ENCODE measurements around the gene MRPS14. TPM values are rescaled to one million over a fixed set of nuclear protein-coding genes. Genes with fewer than 3 reads are reported as not detected.

MRPS14 gene
- 46.2 TPM for polyA plus RNA-seq (2013, experiment 1 of 2)
- polyA plus RNA-seq (2013, experiment 2 of 2), result 48.1 TPM

DNA sequence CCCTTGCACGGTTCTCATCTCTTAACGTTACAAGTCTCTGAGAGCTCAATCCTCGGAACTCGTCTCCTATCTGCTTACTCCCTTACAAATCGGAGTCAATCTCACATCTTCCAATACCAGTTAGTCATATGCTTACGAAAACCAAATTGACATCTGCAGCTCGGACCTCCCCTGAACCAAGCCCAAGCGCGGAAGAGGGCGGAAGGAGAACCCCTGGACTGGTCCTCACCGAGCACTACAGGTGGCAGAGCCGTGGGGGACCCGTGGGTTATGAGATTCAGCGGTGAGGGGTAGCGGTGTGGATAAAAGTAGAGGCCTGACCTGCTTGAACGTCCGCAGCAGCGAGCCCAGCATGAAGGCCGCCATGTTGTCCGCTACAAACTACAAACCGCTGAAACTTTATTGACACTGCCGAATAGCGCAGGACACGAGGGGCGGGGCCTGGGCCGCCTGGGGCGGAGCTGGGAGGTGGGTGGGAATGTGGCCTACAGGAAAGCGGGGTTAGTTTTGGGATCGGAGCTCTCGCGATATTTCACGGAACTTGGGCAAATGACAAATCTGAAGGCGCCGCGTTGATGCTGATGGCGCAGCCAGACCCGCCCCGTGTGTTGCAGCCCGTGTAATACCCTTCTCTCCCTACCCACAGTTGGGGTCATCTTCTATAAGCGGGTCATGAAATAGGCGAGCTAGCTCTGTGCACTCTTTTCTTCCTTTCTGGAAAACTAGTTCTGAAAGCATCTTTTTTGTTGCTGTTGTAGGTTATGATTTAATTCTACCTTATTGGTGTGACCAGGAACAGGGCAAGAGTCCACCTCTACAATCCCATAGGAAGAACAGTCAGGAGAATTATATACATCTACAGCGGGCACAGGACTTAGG, at the start of gene MRPS14:
Gene MRPS14, minus strand, starts transcription at position 383 of the 879 bp plus-strand sequence. Its CDS starts 17 bp downstream, at position 366.
- no peak within 1 kb of the TSS for H3K27ac ChIP-seq (replicated peaks; ENCODE audit: low read length)
- no peaks in the 10 kb centered on the region for H3K4me1 ChIP-seq (ENCODE audit: control insufficient read depth in 2 of 2, insufficient read depth in 1 of 2, low read depth in 1 of 2, low read length in 2 of 2)
- H3K79me1 ChIP-seq (ENCODE audit: low read depth, low read length), result no peaks in the 10 kb centered on the region
- H3K4me3 ChIP-seq (ENCODE audit: low read length in 2 of 2), result peak within 1 kb of the TSS; percentile 85 to 95
- peaks cover 1 to 27% of the 10 kb centered on the region in 2 donors for H3K36me3 ChIP-seq (replicated peaks in 1 of 2; ENCODE audit: control insufficient read depth in 2 of 2, insufficient read depth in 2 of 2, low read length in 2 of 2)
- DNase-seq (ENCODE audit: low spot score), result peak; percentile 95
- peak within 1 kb of the TSS; percentile 93 for H3K18ac ChIP-seq (ENCODE audit: low read length)
- no peaks in the 10 kb centered on the region for H3K27me3 ChIP-seq (ENCODE audit: control insufficient read depth in 3 of 3, insufficient read depth in 3 of 3, low read depth in 1 of 3, low read length in 3 of 3)
- peak within 1 kb of the TSS; percentile 95 for H3K9ac ChIP-seq (ENCODE audit: low read depth, low read length, poor library complexity)
- WGBS, 2 donors (ENCODE audit: extremely low coverage in 2 of 2, insufficient read length in 2 of 2, insufficient replicate concordance in 1 of 2), result no CpG with 5 or more reads among the region's 42 CpGs
- no peak within 1 kb of the TSS for H2BK5ac ChIP-seq (ENCODE audit: low read length)
- peak within 1 kb of the TSS; percentile 83 for H3K4me2 ChIP-seq (ENCODE audit: insufficient read depth, low read length, poor library complexity, severe bottlenecking)
- H2BK120ac ChIP-seq (ENCODE audit: low read depth, low read length), result no peak within 1 kb of the TSS
- H4K8ac ChIP-seq (ENCODE audit: low read depth, low read length), result peak within 1 kb of the TSS; percentile 97
- no peak within 1 kb of the TSS for H3K14ac ChIP-seq (ENCODE audit: low read length)
- H3K4ac ChIP-seq (ENCODE audit: low read length), result no peak within 1 kb of the TSS
- H2AK5ac ChIP-seq (ENCODE audit: low read depth, low read length), result no peak within 1 kb of the TSS
- H2BK15ac ChIP-seq (ENCODE audit: low read length), result no peak within 1 kb of the TSS
- no peak within 1 kb of the TSS for H4K91ac ChIP-seq (ENCODE audit: low read depth, low read length, poor library complexity)
- no peaks in the 10 kb centered on the region for H3K9me3 ChIP-seq (replicated peaks in 1 of 2; ENCODE audit: control insufficient read depth in 2 of 2, insufficient read depth in 1 of 2, low read depth in 1 of 2, low read length in 2 of 2)
- no peak within 1 kb of the TSS for H2BK12ac ChIP-seq (ENCODE audit: low read length)
- H3K23ac ChIP-seq (ENCODE audit: low read depth, low read length, poor library complexity), result no peak within 1 kb of the TSS
- peak within 1 kb of the TSS; percentile 91 for H2AFZ ChIP-seq (ENCODE audit: low read length)

DNA sequence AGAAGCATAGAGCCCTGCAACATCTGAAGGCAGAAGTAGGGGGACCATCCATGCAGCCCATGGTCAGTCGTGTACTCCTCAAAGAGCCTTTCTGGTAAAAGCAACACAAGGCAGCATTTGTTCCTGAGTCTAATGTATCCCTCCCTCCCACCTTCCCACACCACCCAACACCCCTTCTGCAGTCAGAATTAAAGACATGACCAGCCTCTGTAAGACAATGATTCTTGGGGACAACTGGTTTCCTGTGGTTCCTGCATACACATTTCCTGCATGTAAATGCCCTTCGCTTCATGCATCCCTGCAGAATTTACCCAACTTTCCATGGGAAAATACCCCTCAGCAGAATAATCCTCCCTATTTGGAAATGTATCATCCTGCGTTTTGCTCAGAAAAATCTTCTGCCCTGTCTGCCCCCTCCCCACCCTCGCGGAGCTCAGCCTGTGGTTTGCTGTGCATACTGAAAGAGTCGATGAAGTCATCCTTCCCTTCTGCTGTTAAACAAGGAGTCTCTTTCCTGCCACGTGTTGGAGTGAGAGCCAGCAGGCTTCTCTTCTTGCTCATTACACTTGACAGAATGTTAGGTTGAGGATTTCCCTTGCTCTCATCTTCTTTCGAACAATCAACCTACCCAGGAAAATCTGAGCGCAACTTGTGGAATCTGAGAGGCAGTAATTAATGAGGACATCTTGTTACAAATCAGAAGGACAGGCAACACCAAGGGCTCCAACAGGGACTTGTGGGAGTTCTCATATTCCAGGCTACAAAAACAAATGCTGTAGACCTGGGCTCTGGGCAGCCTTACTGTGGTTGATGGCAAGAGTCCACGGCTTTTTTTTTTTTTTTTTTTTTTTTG, 49.1 kb upstream of the MRPS14 start:
- Histone ChIP-seq H3K14ac (ENCODE audit: low read length) (no peak overlapping the region), H2BK5ac (ENCODE audit: low read length) (no peak overlapping the region), H3K36me3 (replicated peaks in 1 of 2; ENCODE audit: control insufficient read depth in 2 of 2, insufficient read depth in 2 of 2, low read length in 2 of 2) (no peaks in the 10 kb centered on the region), H2BK12ac (ENCODE audit: low read length) (no peak overlapping the region), H2AK5ac (ENCODE audit: low read depth, low read length) (no peak overlapping the region), H3K23ac (ENCODE audit: low read depth, low read length, poor library complexity) (no peak overlapping the region), H3K4me3 (ENCODE audit: low read length in 2 of 2) (no peak overlapping the region), H3K4me2 (ENCODE audit: insufficient read depth, low read length, poor library complexity, severe bottlenecking) (no peak overlapping the region), H4K8ac (ENCODE audit: low read depth, low read length) (no peak overlapping the region), H3K4me1 (ENCODE audit: control insufficient read depth in 2 of 2, insufficient read depth in 1 of 2, low read depth in 1 of 2, low read length in 2 of 2) (peaks cover 4 to 10% of the 10 kb centered on the region in 2 donors), H3K9me3 (replicated peaks in 1 of 2; ENCODE audit: control insufficient read depth in 2 of 2, insufficient read depth in 1 of 2, low read depth in 1 of 2, low read length in 2 of 2) (no peaks in the 10 kb centered on the region), H3K4ac (ENCODE audit: low read length) (no peak overlapping the region), H3K27ac (replicated peaks; ENCODE audit: low read length) (no peak overlapping the region), H3K27me3 (ENCODE audit: control insufficient read depth in 3 of 3, insufficient read depth in 3 of 3, low read depth in 1 of 3, low read length in 3 of 3) (no peaks in the 10 kb centered on the region), H3K79me1 (ENCODE audit: low read depth, low read length) (no peaks in the 10 kb centered on the region), H3K9ac (ENCODE audit: low read depth, low read length, poor library complexity) (no peak overlapping the region), H2BK120ac (ENCODE audit: low read depth, low read length) (no peak overlapping the region), H4K91ac (ENCODE audit: low read depth, low read length, poor library complexity) (no peak overlapping the region), H2BK15ac (ENCODE audit: low read length) (no peak overlapping the region), H2AFZ (ENCODE audit: low read length) (peak overlapping the region; percentile 80), H3K18ac (ENCODE audit: low read length) (no peak overlapping the region)
- no CpG with 5 or more reads among the region's 10 CpGs for WGBS, 2 donors (ENCODE audit: extremely low coverage in 2 of 2, insufficient read length in 2 of 2, insufficient replicate concordance in 1 of 2)
- no peak for DNase-seq (ENCODE audit: low spot score)

DNA sequence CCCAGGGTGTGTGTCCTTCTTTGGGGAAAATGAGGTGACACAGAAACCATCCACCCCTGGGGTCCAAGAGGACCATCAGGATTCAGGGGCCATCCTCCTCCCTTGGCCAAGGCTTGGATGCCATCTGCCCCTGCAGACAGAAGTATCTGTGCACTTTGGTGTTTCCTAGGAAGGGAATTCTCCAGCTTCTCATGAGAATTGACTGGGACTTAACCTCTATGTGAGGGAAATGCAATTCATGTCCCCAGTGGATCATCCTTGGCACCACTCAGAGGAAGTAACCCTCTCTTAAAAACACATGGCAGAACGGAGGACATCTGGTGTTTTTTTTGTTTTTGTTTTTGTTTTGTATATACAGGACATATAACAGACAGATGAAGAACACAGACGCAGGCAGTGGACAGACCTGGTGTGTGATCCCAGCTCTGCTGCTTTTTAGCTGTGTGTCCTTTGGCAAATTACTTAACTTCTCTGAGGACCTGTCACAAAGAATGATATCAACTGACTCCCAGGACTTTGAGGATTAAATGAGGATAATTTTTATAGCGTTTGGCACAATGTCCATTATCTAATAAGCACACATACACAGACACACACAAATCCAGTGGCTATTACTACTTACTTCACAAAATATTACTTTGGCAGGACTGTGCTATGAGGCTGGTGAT, 48.2 kb upstream of the MRPS14 start:
- H2BK15ac ChIP-seq (ENCODE audit: low read length), result no peak overlapping the region
- H3K18ac ChIP-seq (ENCODE audit: low read length), result no peak overlapping the region
- no CpG with 5 or more reads among the region's 3 CpGs for WGBS, 2 donors (ENCODE audit: extremely low coverage in 2 of 2, insufficient read length in 2 of 2, insufficient replicate concordance in 1 of 2)
- no peak overlapping the region for H3K9ac ChIP-seq (ENCODE audit: low read depth, low read length, poor library complexity)
- no peak overlapping the region for H3K4ac ChIP-seq (ENCODE audit: low read length)
- H3K27ac ChIP-seq (replicated peaks; ENCODE audit: low read length), result no peak overlapping the region
- H3K36me3 ChIP-seq (replicated peaks in 1 of 2; ENCODE audit: control insufficient read depth in 2 of 2, insufficient read depth in 2 of 2, low read length in 2 of 2), result no peaks in the 10 kb centered on the region
- no peak for DNase-seq (ENCODE audit: low spot score)
- no peak overlapping the region for H3K14ac ChIP-seq (ENCODE audit: low read length)
- H3K9me3 ChIP-seq (replicated peaks in 1 of 2; ENCODE audit: control insufficient read depth in 2 of 2, insufficient read depth in 1 of 2, low read depth in 1 of 2, low read length in 2 of 2), result no peaks in the 10 kb centered on the region
- H3K79me1 ChIP-seq (ENCODE audit: low read depth, low read length), result no peaks in the 10 kb centered on the region
- no peak overlapping the region for H3K4me3 ChIP-seq (ENCODE audit: low read length in 2 of 2)
- no peak overlapping the region for H4K8ac ChIP-seq (ENCODE audit: low read depth, low read length)
- H3K27me3 ChIP-seq (ENCODE audit: control insufficient read depth in 3 of 3, insufficient read depth in 3 of 3, low read depth in 1 of 3, low read length in 3 of 3), result no peaks in the 10 kb centered on the region
- no peak overlapping the region for H2BK12ac ChIP-seq (ENCODE audit: low read length)
- H2BK120ac ChIP-seq (ENCODE audit: low read depth, low read length), result no peak overlapping the region
- no peak overlapping the region for H2BK5ac ChIP-seq (ENCODE audit: low read length)
- H2AFZ ChIP-seq (ENCODE audit: low read length), result peak overlapping the region; percentile 80
- no peak overlapping the region for H3K23ac ChIP-seq (ENCODE audit: low read depth, low read length, poor library complexity)
- no peak overlapping the region for H4K91ac ChIP-seq (ENCODE audit: low read depth, low read length, poor library complexity)
- no peak overlapping the region for H3K4me2 ChIP-seq (ENCODE audit: insufficient read depth, low read length, poor library complexity, severe bottlenecking)
- no peak overlapping the region for H2AK5ac ChIP-seq (ENCODE audit: low read depth, low read length)
- H3K4me1 ChIP-seq (ENCODE audit: control insufficient read depth in 2 of 2, insufficient read depth in 1 of 2, low read depth in 1 of 2, low read length in 2 of 2), result peaks cover 4 to 10% of the 10 kb centered on the region in 2 donors
